Coronary artery (tissue), 2 donors: ENCODE results near the gene DNAH8.

Experiments used
- DNase-seq: peaks from one replicate; pipeline ENCODE4 v3.0.0-alpha.2; 2017; ENCODE audit warnings: low spot score
- H3K27ac ChIP-seq, 2 donors: fragments of 200-600 bp; sonication (generic); one replicate each; pipeline ENCODE4 v1.5.1; 2016 to 2019
- H3K4me3 ChIP-seq: fragments of 200-600 bp; sonication (generic); 2 replicates; pipeline ENCODE4 v1.5.1; 2016; ENCODE audit warnings: mild to moderate bottlenecking, moderate library complexity
- CTCF ChIP-seq: fragments of 200-600 bp; sonication (generic); IDR thresholded peaks from one replicate; pipeline ENCODE4 v1.5.1; 2019; ENCODE audit warnings: antibody characterized with exemption

DNAH8 gene

GRCh38 chr6:38716825-38717224 lies 1.7 kb downstream of the DNAH8 start:
- TF ChIP-seq CTCF, result no peak
- Histone ChIP-seq H3K27ac (no peak overlapping the region), H3K4me3 (no peak overlapping the region)
- DNase-seq, result no peak

DNA sequence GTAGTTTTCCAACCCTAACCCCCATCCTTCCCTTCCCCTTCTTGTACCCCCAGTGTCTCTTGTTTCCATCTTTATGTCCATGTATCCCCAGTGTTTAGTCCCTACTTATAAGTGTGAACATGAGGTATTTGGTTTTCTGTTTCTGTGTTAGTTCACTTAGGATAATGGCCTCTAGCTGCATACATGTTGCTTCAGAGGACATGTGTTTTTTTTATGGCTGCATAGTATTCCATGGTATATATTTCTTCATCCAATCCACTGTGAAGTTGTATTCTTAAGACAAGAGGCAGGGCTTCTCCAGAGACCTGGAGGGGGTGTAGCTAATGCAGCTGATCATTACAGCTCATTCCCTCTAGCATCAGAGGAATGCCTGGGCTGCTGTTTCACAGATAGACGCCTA lies 4.2 kb downstream of the DNAH8 start:
- DNase-seq, result no peak
- Histone ChIP-seq H3K4me3 (no peak overlapping the region), H3K27ac (no peak overlapping the region)
- TF ChIP-seq CTCF, result no peak

- TF ChIP-seq CTCF, result no peak
- no peak overlapping the region for H3K4me3 ChIP-seq
- no peak for DNase-seq
These were observed 5.2 kb downstream of the DNAH8 start for GRCh38 chr6:38720295-38720694.

DNA sequence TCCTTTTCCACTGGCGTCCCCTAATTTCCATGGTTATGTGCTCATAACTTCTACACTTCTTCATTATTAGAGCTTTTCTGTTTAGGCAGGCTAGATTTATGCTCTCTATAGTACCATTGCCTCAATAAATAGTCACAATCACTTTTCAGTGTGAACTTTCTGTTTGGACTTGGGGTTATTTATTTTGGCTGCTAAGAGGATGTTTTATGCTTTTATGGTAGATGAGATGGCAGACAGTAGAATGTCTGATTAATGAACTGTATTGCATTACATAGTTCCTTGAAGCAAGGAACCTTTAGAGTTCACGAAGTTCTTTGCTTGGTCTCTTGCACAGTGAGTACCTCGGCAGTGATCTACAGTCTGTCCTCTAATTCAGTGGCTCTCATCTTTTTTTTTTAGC lies 6.9 kb downstream of the DNAH8 start:
- Histone ChIP-seq H3K27ac (no peak overlapping the region), H3K4me3 (no peak overlapping the region)
- no peak for DNase-seq
- TF ChIP-seq CTCF, result no peak

More at GRCh38 chr6:38720295-38720694, 5.2 kb downstream of the DNAH8 start:
- no peak overlapping the region for H3K27ac ChIP-seq

DNA sequence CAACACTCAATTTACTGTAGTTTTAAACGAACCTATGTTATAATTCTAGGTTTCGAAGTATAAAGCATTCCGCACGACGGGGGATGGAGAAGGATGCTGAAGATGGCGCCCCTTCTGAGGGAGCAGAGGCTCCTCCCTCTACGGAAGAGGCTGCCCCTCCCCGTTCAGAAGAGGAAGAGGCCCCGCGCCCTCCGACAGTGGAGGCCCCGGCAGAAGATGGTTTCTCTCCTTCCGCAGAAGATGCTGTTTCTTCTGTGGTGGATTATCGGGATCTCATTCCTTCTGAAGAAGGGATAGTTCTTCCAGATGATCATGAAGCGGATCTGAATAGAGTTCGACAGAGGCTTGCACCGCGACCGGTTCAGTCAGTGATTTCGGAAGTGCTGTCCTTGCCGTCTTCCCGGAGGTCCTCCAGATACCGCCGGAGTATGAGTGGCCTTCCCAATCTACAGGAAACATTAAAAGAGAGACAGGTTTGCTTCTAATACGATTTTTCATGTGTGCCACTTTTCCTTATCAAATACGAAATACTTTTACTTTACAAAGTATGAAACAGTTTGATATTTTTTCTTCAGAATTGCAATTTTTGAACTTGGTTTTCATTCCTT lies 7.7 kb downstream of the DNAH8 start:
- DNase-seq, result no peak
- no peak overlapping the region for H3K4me3 ChIP-seq
- no peak overlapping the region for H3K27ac ChIP-seq
- no peak for TF ChIP-seq CTCF

DNA sequence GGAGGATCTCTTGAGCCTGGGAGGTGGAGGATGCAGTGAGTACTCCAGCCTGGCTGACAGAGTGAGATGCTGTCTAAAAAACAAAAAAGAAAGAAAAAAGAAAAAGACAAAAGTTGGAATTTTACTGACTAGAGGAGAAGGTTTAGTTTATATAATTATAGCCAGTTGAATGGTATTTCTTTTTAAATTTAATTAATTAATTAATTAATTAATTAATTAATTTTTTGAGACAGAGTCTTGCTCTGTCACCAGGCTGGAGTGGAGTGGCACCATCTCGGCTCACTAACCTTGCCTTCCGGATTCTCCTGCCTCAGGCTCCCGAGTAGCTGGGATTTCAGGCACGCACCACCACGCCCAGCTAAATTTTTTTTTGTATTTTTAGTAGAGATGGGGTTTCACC lies 8.7 kb downstream of the DNAH8 start:
- H3K4me3 ChIP-seq, result no peak overlapping the region
- DNase-seq, result no peak
- no peak for TF ChIP-seq CTCF
- no peak overlapping the region for H3K27ac ChIP-seq

DNA sequence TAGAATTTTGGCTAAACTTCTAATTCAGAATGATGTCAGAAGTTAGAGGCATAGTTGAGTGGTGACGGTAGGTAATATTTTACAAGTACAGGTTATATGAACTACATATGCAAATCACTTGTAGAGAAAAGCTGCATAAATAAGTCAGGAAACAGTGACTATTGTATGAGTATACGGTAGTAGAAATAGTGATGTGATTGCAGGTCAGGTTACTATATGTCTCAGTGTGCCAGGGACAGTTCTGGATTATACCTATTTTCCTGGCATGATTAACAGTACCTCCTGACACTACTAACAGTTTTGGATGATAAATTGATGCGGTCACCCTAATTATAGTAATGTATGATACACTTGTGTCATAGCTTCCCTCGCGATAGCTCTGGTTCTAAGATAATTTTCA lies 9.2 kb downstream of the DNAH8 start:
- DNase-seq, result no peak
- H3K4me3 ChIP-seq, result no peak overlapping the region
- no peak for TF ChIP-seq CTCF

More for the DNA sequence above, 9.2 kb downstream of the DNAH8 start:
- H3K27ac ChIP-seq, result no peak overlapping the region
